ENCODE measurements around the gene RANBP10.
A peak's percentile ranks its signal among the peaks of the same experiment; 100 is the strongest.

RANBP10 gene

DNA sequence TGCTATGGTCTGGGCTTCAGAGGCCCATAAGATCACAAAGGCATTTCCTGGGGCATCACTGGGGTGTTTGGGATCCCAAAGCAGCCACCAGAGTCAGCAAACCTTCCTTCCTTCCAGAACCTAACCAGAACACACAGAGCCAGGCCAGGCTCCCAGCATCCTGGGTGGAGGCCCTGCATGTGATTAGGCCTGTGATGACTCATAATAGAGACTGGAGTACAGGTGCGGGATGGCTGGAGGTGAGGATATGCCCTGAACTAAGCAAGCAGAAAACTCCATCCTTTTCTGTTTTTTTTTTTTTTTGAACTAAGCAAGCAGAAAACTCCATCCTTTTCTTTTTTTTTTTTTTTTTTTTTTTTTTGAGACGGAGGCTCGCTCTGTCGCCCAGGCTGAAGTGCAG, 69.5 kb downstream of the RANBP10 start:
- DNase-seq: no peak

DNA sequence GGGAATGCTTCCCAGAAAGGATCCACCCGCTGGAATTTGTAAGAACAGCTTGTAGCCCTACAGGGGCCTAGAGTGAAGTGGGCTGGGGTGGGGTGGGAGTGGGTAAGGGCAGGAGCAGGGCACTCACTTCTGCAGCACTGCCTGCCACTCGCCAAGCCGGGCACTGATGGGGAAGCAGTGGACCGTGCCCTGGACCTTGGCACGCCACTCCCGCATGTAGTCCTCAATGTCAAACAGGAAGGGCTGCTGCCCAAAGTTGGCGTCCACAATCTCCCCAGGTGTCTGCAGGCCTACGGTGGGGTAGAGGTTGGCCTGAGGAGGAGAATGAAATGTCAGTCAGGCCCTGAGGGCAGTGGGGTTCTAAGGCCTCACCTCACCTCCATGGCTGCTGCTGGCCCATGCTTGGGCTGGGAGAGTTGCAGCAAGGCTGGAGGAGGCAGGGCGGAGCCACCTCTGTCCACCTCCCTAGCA, 71.6 kb downstream of the RANBP10 start:
- DNase-seq: no peak

DNA sequence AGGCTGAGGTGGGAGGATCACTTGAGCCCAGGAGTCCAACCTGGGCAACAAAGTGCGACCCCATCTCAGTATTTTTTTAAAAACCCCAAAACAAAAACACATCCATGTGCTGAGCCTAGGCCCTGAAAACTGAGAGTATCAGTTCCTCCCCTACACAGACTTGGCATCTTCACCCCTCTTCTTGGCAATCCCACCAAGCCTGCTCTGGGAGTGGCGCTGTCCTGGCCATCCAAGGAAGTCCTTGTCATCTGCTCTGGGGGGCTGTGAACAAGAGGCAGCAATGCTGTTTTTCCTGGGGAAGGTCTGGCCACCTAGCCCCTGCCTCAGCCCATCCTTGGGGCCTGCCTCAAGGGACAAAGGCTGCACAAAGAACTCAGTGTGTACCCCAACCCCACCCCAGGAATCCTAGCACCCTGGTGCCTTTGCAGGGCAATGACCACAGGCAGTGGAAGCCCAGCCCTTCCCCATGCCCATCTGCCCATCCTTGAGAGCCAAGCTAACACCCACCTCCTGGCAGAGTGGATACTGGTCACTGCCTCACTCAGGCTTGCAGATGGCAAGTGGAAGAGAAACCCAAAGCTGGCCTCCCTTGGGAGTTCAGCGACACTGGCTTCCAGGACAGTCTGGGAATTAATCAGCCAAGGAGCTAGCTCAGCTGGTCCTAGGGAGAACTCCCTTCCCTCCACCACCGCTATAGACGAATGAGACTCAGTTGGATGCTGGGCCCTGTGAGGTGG, 72.5 kb downstream of the RANBP10 start:
- no peak for DNase-seq

- no peak for DNase-seq
These were observed 74.6 kb downstream of the RANBP10 start for GRCh38 chr16:67731753-67732095.

DNA sequence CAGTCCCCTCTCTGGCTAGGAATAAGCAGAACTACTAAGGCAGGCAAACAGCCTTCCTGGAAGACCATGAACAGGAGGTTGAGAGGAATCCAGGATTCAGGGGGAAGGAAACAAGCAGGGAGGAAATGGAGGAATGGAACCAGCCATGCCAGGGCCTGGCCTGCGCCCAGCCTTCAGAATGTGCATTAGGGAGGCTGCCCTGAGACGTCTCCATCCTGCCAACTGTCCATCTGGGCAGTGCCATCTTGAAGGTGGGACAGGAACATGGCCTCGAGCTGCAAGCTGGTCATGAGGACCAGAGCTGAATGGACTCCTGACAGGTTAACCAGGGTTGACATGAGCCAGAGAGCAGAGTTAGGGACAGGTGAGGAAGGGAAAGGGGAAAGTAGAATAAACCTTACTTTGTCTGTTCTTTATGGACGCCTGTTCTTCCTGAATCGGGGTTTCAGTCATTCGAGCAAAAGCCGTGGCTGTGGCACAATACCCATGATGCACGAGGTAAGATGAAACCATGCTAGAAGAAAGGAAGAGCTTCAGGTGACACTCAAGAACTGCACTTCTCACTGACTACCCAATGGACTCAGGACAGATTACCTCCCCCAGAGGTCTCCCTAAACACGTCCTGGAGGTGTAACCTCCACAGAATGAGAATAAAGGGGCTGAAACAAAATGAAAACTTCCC, 75.1 kb downstream of the RANBP10 start:
- no peak for DNase-seq

GRCh38 chr16:67730326-67730725, 76.0 kb downstream of the RANBP10 start:
- DNase-seq: no peak

GRCh38 chr16:67729636-67730248, 76.6 kb downstream of the RANBP10 start:
- no peak for DNase-seq

- DNase-seq: no peak
These were observed 78.6 kb downstream of the RANBP10 start for GRCh38 chr16:67727521-67728485.

DNA sequence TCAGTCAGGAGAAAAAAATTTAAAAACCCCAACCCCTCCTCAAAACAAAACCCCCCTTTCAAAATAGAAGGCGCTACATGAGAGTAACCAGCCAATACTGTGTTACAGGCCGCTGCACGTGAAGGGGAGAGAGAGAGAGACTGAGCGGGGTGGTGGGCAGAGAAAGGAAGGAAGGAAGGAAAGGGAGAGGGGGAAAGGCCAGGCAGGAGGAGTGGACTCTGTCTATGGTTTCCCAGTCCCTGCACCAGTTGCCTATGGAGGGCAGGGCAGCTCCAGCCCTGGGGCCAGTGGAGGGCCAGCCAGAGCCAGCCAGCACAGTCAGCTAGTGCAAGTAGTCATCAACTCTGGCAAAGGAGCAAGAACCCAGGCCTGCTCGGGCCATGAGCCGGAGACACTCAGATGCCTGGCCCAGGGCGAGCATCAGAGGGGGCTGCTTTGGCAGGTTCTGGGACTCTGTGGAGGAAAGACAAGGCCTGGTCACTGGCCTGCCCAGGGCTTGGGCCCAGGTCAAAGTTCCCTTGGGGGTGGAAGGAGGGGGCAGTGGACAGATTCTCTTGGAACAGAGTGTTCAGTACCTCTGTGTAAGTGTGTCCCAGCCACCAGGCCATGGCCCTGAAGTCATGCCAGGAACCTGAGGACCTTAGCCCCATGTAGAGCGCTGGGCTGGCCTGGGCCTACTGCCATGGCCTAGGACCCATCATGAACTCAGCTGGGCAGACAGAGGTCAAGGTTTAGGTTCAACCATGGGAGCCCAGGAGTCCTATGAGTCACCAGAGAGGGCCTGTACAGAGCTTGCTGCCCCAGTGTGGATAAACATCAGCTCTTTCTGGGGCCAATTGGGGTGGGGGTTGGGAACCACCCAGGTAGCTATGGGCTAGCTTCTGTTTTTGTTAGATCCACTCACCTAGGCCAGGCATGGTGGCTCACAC, 80.0 kb downstream of the RANBP10 start:
- DNase-seq: no peak

GRCh38 chr16:67723911-67724305, 82.5 kb downstream of the RANBP10 start:
- DNase-seq: no peak

GRCh38 chr16:67723151-67723910, 83.0 kb downstream of the RANBP10 start:
- DNase-seq: no peak

DNA sequence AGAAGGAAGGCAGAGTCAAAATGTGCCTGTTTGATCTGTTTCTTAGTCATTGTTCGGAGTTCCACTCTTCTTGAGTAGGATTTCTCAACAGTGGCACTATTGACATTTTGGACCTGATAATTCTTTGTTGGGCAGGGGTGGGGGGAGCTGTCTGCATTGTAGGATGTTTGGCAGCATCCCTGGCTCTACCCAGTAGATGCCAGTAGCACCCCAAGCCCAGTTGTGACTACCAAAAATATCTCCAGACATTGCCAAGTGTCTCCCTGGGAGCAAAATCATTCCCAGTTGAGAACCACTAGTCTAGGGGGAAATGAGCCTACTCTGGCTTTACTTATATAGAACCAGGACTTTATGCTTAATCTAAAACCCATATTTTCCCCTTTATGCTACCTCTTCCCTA, 86.1 kb downstream of the RANBP10 start:
- DNase-seq: no peak

DNA sequence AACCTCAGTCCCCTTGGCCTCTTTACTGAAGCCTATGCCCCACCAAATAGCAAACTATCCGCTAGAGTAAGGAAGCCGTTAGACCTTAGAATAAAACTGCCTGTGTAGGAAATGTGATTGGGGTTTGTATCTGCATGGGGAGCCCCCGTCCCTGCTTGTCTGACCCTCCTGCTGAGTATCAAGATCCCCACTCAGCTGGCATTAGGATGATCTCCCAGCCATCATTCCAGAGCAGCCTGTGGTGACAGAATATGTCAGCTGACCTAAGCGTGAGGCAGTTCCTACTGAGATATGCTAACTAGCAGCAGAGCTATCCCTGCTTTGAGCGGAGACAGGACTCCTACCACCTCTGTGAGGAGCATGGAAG, 86.6 kb downstream of the RANBP10 start:
- DNase-seq: peak; percentile 49 to 55

DNA sequence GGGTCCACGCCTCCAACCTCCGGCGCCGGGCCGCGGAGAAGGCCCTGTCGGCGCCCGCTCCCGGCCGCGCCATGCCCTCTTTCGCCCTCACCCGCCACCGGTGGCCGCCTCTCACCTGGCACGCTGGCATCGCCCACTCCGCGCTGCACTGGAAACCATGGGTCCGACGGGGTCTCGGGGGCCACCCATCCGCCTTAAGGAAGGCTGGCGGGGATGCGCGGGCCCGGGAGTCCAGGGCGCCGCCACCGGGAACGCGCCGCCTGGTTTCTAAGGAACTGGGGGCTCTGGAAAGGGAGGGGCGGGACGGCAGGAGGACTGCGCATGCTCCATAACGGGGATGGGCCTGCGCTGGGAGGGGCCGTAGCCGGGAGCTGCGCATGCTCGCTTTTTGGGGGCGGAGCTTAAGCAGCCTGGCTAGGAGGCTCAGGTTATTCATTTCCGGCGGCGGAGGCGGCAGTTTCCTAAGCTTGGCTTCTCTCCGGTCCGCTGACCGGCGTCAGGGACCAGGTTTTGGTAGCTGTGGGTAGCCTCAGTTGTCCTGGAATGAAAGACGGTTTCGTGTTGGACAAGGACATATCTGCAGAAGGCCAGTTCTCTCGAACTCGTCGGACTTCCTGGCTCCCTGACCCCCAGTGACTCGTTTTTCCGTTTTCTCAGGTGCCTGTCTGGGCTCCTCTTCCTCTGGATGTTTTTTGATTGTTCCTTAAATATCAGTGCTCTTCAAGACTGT, 87.1 kb downstream of the RANBP10 start, which contains the start of gene GFOD2:
Gene GFOD2 (minus strand): TSS at position 269 of the 730 bp plus-strand sequence. CDS start 33,601 bp downstream, outside the sequence.
- peak; percentile 88 to 89 for DNase-seq

DNA sequence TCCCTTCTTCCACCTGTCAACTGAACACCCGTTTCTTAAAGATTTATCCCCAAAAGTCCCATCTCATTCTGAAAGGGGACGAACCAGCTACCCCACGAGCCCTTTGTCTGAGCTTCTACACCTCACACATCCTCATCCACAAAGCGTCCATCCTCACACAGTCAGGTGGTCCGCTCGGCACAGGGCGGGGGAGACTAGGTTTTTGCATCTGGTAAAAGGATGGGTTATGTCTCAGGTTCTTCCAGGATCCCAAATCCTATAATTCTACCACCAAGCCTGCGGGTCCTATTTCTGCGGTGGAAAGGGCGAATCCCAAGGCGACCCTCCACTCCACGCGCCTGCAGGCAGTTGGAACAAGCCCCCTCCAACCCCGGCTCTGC, 87.7 kb downstream of the RANBP10 start:
- DNase-seq: peak in 1 of 2 experiments; percentile 20

DNA sequence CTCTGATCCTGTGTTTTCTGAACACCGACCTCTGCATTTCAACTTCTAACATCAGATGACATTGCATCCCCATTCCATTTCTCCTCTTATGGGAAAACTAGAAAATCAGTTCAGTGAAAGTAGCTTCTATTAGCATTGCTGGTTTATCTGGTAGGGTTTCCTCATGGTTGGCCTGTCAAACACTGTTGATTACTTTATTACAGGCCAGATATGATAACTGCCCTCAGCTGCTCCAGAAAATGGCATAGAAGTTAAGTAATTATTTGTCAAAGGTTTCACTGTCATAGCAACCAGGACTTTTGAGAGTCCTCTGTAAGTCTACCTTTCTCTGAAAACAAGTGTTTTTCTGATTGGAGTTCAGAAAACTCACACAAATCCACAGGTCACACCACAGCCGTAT, 90.3 kb downstream of the RANBP10 start:
- DNase-seq: no peak

GRCh38 chr16:67714522-67714921, 91.8 kb downstream of the RANBP10 start:
- no peak for DNase-seq

- DNase-seq: no peak
These were observed 92.6 kb downstream of the RANBP10 start for GRCh38 chr16:67713647-67714273.

DNA sequence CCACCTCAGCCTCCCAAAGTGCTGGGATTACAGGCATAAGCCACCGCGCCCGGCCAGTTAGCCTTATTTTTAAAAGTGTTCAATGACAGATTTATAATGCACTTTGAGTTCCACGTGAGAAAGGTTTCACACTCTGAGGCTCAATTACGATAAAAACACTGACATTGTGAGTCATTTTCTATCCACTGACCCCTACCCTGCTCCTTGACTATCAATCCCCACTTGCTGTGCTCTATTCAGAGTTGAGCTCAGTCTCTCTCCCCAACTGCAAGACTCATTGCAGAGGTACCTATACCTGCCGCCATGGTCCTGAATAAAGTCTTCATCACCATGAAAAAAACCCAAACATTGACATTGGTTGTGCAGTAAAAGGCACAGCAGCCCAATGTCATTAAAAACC, 95.8 kb downstream of the RANBP10 start:
- DNase-seq: no peak

- DNase-seq: no peak
These were observed 97.3 kb downstream of the RANBP10 start for GRCh38 chr16:67709050-67709449.
